ENCODE measurements around the gene EPB41L1. TPM values are rescaled to one million over a fixed set of nuclear protein-coding genes. Genes with fewer than 3 reads are reported as not detected.

EPB41L1 gene
- total RNA-seq (2014; rRNA removed; shearing (Covaris generic); ENCODE audit: low replicate concordance), result 5.9 and 10.6 TPM in 2 replicates

GRCh38 chr20:36154700-36155628 is at the start of gene EPB41L1:
TSS of gene EPB41L1 (plus strand) at chr20:36154740. CDS start at chr20:36173778, 19,038 bp downstream.
- no peaks in the 10 kb centered on the region for H3K79me2 ChIP-seq (ENCODE audit: low read length)
- H3K9me3 ChIP-seq (ENCODE audit: low read length), result no peaks in the 10 kb centered on the region
- no peaks in the 10 kb centered on the region for H3K36me3 ChIP-seq (ENCODE audit: insufficient read depth, low read length)
- H3K27ac ChIP-seq (ENCODE audit: low read length), result no peak within 1 kb of the TSS
- H3K27me3 ChIP-seq (ENCODE audit: low read length), result no peaks in the 10 kb centered on the region
- 0 out of 2 replicates have a peak, but pooled peaks cover 3% of the 10 kb centered on the region for H4K20me1 ChIP-seq (ENCODE audit: insufficient read depth, low read depth, low read length)
- no peak within 1 kb of the TSS for H3K4me3 ChIP-seq (ENCODE audit: low read length)
- no peak within 1 kb of the TSS for H3K4me2 ChIP-seq (ENCODE audit: low read depth, low read length, poor library complexity, severe bottlenecking)
- H3K9me2 ChIP-seq (replicated peaks; ENCODE audit: insufficient read depth, low read length), result no peaks in the 10 kb centered on the region
- H3K9ac ChIP-seq (ENCODE audit: low read length), result no peak within 1 kb of the TSS
- no peak for DNase-seq
- no peaks in the 10 kb centered on the region for H3K4me1 ChIP-seq (ENCODE audit: low read length)
- no peak within 1 kb of the TSS for H2AFZ ChIP-seq (ENCODE audit: low read length)

DNA sequence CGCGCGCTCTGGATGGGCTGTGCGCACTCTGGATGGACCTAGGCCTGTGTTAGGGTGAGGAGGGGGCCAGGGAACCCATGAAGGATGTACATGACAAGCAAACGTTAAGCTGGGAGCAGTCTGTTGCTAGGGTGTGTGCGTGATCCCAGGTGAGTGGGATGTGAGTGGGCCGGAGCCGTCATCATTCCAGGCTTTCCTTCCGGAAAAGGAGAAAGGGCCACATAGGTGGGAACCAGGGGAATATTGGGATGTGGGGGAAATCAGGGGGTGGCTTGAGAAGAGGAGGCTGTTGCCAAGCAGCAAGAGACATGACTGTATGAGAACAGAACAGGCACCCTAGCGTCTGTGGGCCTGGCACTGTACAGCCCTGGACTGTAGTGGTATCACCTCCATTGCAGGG is 49.7 kb upstream of the EPB41L1 start:
- H3K4me3 ChIP-seq (ENCODE audit: low read length), result no peak overlapping the region
- no peaks in the 10 kb centered on the region for H3K9me2 ChIP-seq (replicated peaks; ENCODE audit: insufficient read depth, low read length)
- H3K27ac ChIP-seq (ENCODE audit: low read length), result no peak overlapping the region
- H4K20me1 ChIP-seq (ENCODE audit: insufficient read depth, low read depth, low read length), result no peaks in the 10 kb centered on the region
- no peaks in the 10 kb centered on the region for H3K9me3 ChIP-seq (ENCODE audit: low read length)
- no peaks in the 10 kb centered on the region for H3K36me3 ChIP-seq (ENCODE audit: insufficient read depth, low read length)
- DNase-seq, result no peak
- H3K9ac ChIP-seq (ENCODE audit: low read length), result no peak overlapping the region
- H3K79me2 ChIP-seq (ENCODE audit: low read length), result no peaks in the 10 kb centered on the region
- no peaks in the 10 kb centered on the region for H3K27me3 ChIP-seq (ENCODE audit: low read length)
- H2AFZ ChIP-seq (ENCODE audit: low read length), result no peak overlapping the region
- peaks cover 27% of the 10 kb centered on the region for H3K4me1 ChIP-seq (ENCODE audit: low read length)
- no peak overlapping the region for H3K4me2 ChIP-seq (ENCODE audit: low read depth, low read length, poor library complexity, severe bottlenecking)

GRCh38 chr20:36105711-36106226 is 48.8 kb upstream of the EPB41L1 start:
- Histone ChIP-seq H3K4me1 (ENCODE audit: low read length) (peaks cover 25% of the 10 kb centered on the region), H3K9ac (ENCODE audit: low read length) (no peak overlapping the region), H3K9me3 (ENCODE audit: low read length) (no peaks in the 10 kb centered on the region)

DNA sequence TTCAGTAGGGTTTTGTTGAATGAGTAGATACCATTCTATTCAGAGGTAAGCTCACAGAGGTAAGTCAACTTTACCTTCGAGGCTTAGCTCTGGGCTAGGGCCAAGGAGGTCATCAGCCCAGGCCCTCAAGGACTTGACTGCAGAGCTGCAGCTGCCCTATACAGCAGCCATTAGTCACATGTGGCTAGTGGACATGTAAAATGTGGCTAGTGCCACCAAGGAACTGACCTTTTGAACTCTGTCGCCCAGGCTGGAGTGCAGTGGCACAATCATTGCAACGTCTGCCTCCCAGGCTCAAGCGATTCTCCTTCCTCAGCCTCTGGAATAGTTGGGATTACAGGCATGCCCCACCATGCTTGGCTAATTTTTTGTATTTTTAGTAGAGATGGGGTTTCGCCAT is 47.9 kb upstream of the EPB41L1 start:
- Histone ChIP-seq H3K9me3 (ENCODE audit: low read length) (no peaks in the 10 kb centered on the region), H3K4me2 (ENCODE audit: low read depth, low read length, poor library complexity, severe bottlenecking) (no peak overlapping the region), H3K27me3 (ENCODE audit: low read length) (no peaks in the 10 kb centered on the region), H3K36me3 (ENCODE audit: insufficient read depth, low read length) (no peaks in the 10 kb centered on the region), H2AFZ (ENCODE audit: low read length) (no peak overlapping the region), H3K9me2 (replicated peaks; ENCODE audit: insufficient read depth, low read length) (no peaks in the 10 kb centered on the region), H3K27ac (ENCODE audit: low read length) (no peak overlapping the region), H4K20me1 (ENCODE audit: insufficient read depth, low read depth, low read length) (no peaks in the 10 kb centered on the region), H3K79me2 (ENCODE audit: low read length) (no peaks in the 10 kb centered on the region), H3K9ac (ENCODE audit: low read length) (no peak overlapping the region), H3K4me1 (ENCODE audit: low read length) (peaks cover 22% of the 10 kb centered on the region), H3K4me3 (ENCODE audit: low read length) (no peak overlapping the region)
- no peak for DNase-seq

More at GRCh38 chr20:36105711-36106226, 48.8 kb upstream of the EPB41L1 start:
- Histone ChIP-seq H3K27ac (ENCODE audit: low read length) (no peak overlapping the region), H2AFZ (ENCODE audit: low read length) (no peak overlapping the region), H3K27me3 (ENCODE audit: low read length) (no peaks in the 10 kb centered on the region), H3K79me2 (ENCODE audit: low read length) (no peaks in the 10 kb centered on the region), H3K9me2 (replicated peaks; ENCODE audit: insufficient read depth, low read length) (no peaks in the 10 kb centered on the region), H4K20me1 (ENCODE audit: insufficient read depth, low read depth, low read length) (no peaks in the 10 kb centered on the region), H3K36me3 (ENCODE audit: insufficient read depth, low read length) (no peaks in the 10 kb centered on the region), H3K4me3 (ENCODE audit: low read length) (no peak overlapping the region), H3K4me2 (ENCODE audit: low read depth, low read length, poor library complexity, severe bottlenecking) (no peak overlapping the region)
- DNase-seq, result no peak

DNA sequence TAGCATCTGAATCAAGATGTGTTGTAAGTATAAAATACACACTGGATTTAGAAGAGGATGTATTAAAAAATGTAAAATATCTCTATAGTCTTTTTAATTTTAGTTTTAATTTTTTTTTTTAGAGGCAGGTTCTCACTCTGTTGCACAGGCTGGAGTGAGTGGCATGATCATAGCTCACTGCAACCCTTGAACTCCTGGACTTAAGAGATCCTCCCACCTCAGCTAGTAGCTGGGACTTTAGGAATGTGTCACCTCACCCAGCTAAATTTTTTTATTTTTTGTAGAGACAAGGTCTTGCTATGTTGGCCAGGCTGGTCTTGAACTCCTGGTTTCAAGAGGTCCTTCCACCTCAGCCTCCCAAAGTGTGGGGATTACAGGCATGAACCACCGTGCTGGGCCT is 46.7 kb upstream of the EPB41L1 start:
- Histone ChIP-seq H3K4me3 (ENCODE audit: low read length) (no peak overlapping the region), H4K20me1 (ENCODE audit: insufficient read depth, low read depth, low read length) (no peaks in the 10 kb centered on the region), H3K27ac (ENCODE audit: low read length) (no peak overlapping the region), H3K9me2 (replicated peaks; ENCODE audit: insufficient read depth, low read length) (no peaks in the 10 kb centered on the region), H3K79me2 (ENCODE audit: low read length) (no peaks in the 10 kb centered on the region), H3K4me1 (ENCODE audit: low read length) (peaks cover 23% of the 10 kb centered on the region), H2AFZ (ENCODE audit: low read length) (no peak overlapping the region), H3K9me3 (ENCODE audit: low read length) (no peaks in the 10 kb centered on the region), H3K36me3 (ENCODE audit: insufficient read depth, low read length) (no peaks in the 10 kb centered on the region), H3K4me2 (ENCODE audit: low read depth, low read length, poor library complexity, severe bottlenecking) (no peak overlapping the region), H3K27me3 (ENCODE audit: low read length) (no peaks in the 10 kb centered on the region), H3K9ac (ENCODE audit: low read length) (no peak overlapping the region)
- no peak for DNase-seq

DNA sequence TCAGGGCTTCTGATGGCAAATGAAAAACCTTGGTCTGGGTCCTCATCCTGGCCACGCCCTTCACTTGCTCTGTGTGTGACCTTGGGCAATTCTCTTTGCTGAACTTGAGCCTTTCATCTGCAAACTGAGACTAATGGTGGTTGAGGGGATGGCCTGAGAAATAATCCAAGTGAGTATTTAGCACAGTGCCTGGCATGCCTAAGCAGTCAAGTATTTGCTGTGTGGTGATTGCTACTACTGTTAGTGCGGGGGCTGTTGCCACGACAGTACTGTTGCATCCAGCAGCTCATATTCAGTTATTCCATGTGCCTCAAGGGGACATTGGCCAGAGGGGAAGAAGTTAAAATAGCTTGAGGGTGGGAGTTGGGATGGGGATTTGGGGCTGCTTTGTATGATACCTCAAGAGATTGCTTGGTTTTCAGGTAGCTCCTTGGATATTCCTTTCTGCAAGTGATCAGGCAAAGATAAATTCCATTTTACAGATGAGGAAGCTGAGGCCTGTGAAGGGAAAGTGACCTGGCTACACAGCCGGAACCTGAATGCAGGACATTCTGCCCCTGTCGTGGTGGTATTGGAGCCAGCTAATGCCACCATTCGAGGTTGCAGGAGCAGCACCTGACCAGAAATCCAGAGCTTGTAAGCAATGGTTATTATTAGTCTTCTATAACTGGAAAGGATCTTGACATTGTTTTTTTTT is 45.1 kb upstream of the EPB41L1 start:
- no peak overlapping the region for H3K4me3 ChIP-seq (ENCODE audit: low read length)
- no peaks in the 10 kb centered on the region for H3K9me2 ChIP-seq (replicated peaks; ENCODE audit: insufficient read depth, low read length)
- no peaks in the 10 kb centered on the region for H3K79me2 ChIP-seq (ENCODE audit: low read length)

GRCh38 chr20:36110994-36111393 is 43.5 kb upstream of the EPB41L1 start:
- Histone ChIP-seq H3K27me3 (ENCODE audit: low read length) (no peaks in the 10 kb centered on the region), H3K4me3 (ENCODE audit: low read length) (no peak overlapping the region), H3K27ac (ENCODE audit: low read length) (peak overlapping the region; percentile 4; the same call in 1 of the 2 replicates), H3K9ac (ENCODE audit: low read length) (no peak overlapping the region), H3K4me1 (ENCODE audit: low read length) (peaks cover 44% of the 10 kb centered on the region), H3K4me2 (ENCODE audit: low read depth, low read length, poor library complexity, severe bottlenecking) (no peak overlapping the region), H2AFZ (ENCODE audit: low read length) (no peak overlapping the region), H3K9me3 (ENCODE audit: low read length) (no peaks in the 10 kb centered on the region), H3K36me3 (ENCODE audit: insufficient read depth, low read length) (no peaks in the 10 kb centered on the region), H3K79me2 (ENCODE audit: low read length) (no peaks in the 10 kb centered on the region), H3K9me2 (replicated peaks; ENCODE audit: insufficient read depth, low read length) (no peaks in the 10 kb centered on the region), H4K20me1 (ENCODE audit: insufficient read depth, low read depth, low read length) (no peaks in the 10 kb centered on the region)
- no peak for DNase-seq

More for the DNA sequence above, 45.1 kb upstream of the EPB41L1 start:
- H3K27me3 ChIP-seq (ENCODE audit: low read length), result no peaks in the 10 kb centered on the region
- H2AFZ ChIP-seq (ENCODE audit: low read length), result no peak overlapping the region
- H3K9me3 ChIP-seq (ENCODE audit: low read length), result no peaks in the 10 kb centered on the region
- no peak overlapping the region for H3K4me2 ChIP-seq (ENCODE audit: low read depth, low read length, poor library complexity, severe bottlenecking)
- H3K4me1 ChIP-seq (ENCODE audit: low read length), result peaks cover 28% of the 10 kb centered on the region
- DNase-seq, result no peak
- H3K36me3 ChIP-seq (ENCODE audit: insufficient read depth, low read length), result no peaks in the 10 kb centered on the region
- no peak overlapping the region for H3K27ac ChIP-seq (ENCODE audit: low read length)
- H3K9ac ChIP-seq (ENCODE audit: low read length), result no peak overlapping the region
- no peaks in the 10 kb centered on the region for H4K20me1 ChIP-seq (ENCODE audit: insufficient read depth, low read depth, low read length)

- Histone ChIP-seq H3K4me3 (ENCODE audit: low read length) (no peak overlapping the region), H3K79me2 (ENCODE audit: low read length) (no peaks in the 10 kb centered on the region), H3K9me3 (ENCODE audit: low read length) (no peaks in the 10 kb centered on the region), H3K27ac (ENCODE audit: low read length) (no peak overlapping the region), H3K27me3 (ENCODE audit: low read length) (no peaks in the 10 kb centered on the region), H3K4me2 (ENCODE audit: low read depth, low read length, poor library complexity, severe bottlenecking) (no peak overlapping the region), H3K9ac (ENCODE audit: low read length) (no peak overlapping the region), H3K36me3 (ENCODE audit: insufficient read depth, low read length) (no peaks in the 10 kb centered on the region), H3K9me2 (replicated peaks; ENCODE audit: insufficient read depth, low read length) (no peaks in the 10 kb centered on the region), H2AFZ (ENCODE audit: low read length) (no peak overlapping the region), H3K4me1 (ENCODE audit: low read length) (peaks cover 52% of the 10 kb centered on the region), H4K20me1 (ENCODE audit: insufficient read depth, low read depth, low read length) (no peaks in the 10 kb centered on the region)
- no peak for DNase-seq
These were observed 42.4 kb upstream of the EPB41L1 start for GRCh38 chr20:36112112-36112511.

Measured in Karpas-422 (cell line).